Measurements from ENCODE around the gene PRKRA.

DNA sequence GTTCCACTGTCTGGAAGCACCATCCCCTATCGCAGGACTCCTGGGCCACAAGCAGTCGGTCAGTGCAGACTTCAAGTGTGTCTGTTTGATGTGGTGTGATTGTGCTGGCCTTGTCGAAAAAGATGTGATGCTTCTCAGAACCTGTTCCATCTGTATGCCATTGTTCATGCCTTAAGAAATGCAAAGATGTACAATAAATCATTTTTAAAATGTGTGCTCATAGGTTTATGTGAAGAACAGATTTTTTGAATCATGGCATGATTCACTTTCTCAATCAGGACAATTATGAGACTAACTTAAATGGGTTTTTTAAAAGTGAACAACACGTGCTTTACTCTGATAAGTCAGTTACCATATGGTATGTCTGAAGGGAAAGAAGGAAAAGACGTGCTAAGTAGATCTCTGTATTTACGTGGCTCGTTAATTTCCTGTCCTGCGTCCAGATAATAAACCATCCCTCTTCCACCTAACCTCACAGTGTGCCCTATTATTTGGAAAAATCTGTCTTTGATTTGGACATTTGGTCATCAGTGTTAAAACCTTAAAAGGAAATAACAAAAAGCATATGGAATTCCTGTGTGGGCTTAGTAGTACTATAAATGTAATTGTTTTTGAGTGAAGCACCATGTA lies 54.9 kb downstream of the PRKRA start:
- no peak for TF ChIP-seq ZNF830 (CRISPR knock-in tag; IDR thresholded peaks at IDR 0.05)
- no peak for TF ChIP-seq RCOR1 (IDR thresholded peaks at IDR 0.05; ENCODE audit: borderline replicate concordance in 1 of 2, low read depth in 2 of 2, low read length in 2 of 2)
- TF ChIP-seq, protein P1, sequence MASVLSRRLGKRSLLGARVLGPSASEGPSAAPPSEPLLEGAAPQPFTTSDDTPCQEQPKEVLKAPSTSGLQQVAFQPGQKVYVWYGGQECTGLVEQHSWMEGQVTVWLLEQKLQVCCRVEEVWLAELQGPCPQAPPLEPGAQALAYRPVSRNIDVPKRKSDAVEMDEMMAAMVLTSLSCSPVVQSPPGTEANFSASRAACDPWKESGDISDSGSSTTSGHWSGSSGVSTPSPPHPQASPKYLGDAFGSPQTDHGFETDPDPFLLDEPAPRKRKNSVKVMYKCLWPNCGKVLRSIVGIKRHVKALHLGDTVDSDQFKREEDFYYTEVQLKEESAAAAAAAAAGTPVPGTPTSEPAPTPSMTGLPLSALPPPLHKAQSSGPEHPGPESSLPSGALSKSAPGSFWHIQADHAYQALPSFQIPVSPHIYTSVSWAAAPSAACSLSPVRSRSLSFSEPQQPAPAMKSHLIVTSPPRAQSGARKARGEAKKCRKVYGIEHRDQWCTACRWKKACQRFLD (CRISPR knock-in tag; IDR thresholded peaks at IDR 0.05): no peak
- TF ChIP-seq, protein P2, sequence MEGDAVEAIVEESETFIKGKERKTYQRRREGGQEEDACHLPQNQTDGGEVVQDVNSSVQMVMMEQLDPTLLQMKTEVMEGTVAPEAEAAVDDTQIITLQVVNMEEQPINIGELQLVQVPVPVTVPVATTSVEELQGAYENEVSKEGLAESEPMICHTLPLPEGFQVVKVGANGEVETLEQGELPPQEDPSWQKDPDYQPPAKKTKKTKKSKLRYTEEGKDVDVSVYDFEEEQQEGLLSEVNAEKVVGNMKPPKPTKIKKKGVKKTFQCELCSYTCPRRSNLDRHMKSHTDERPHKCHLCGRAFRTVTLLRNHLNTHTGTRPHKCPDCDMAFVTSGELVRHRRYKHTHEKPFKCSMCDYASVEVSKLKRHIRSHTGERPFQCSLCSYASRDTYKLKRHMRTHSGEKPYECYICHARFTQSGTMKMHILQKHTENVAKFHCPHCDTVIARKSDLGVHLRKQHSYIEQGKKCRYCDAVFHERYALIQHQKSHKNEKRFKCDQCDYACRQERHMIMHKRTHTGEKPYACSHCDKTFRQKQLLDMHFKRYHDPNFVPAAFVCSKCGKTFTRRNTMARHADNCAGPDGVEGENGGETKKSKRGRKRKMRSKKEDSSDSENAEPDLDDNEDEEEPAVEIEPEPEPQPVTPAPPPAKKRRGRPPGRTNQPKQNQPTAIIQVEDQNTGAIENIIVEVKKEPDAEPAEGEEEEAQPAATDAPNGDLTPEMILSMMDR (IDR thresholded peaks at IDR 0.05 in 2 of 3, conservative IDR thresholded peaks at IDR 0.05 in 1 of 3; ENCODE audit: insufficient read depth in 2 of 3, low read depth in 1 of 3, low read length in 3 of 3): no peak
- no peak for TF ChIP-seq POLR2A (conservative IDR thresholded peaks at IDR 0.05)
- no peak for TF ChIP-seq RAD21 (CRISPR knock-in tag; conservative IDR thresholded peaks at IDR 0.05 in 1 of 2, IDR thresholded peaks at IDR 0.05 in 1 of 2)
- TF ChIP-seq NONO (IDR thresholded peaks at IDR 0.05; ENCODE audit: low read depth in 2 of 2, low read length in 1 of 2): no peak

Data from K562 (cell line).